ENCODE data around the gene SLCO1A2. TPM values are rescaled to one million over a fixed set of nuclear protein-coding genes. Genes with fewer than 3 reads are reported as not detected.
"Not testable (repeated sequence)": the region's sequence is repeated elsewhere in the genome, so short reads cannot be mapped to it uniquely, and the experiment has no call there.

The SLCO1A2 gene
- total and polyA plus RNA-seq, 2 of the 8 experiments (the other 6 are each of a cell fraction or from before 2014, with no cell fraction given): 2.9 to 5.1 TPM

- H2AFZ ChIP-seq (ENCODE audit: low read length); H3K79me2 ChIP-seq (ENCODE audit: control insufficient read depth in 1 of 2, insufficient read depth in 2 of 2, low read length in 2 of 2); H3K27ac ChIP-seq (ENCODE audit: low read depth, low read length); H3K4me2 ChIP-seq (ENCODE audit: insufficient read depth in 1 of 2, low read depth in 2 of 2, low read length in 2 of 2); H3K36me3 ChIP-seq (ENCODE audit: control insufficient read depth in 2 of 4, insufficient read depth in 4 of 4, low read length in 3 of 4); H2BK12ac ChIP-seq (ENCODE audit: low read depth, low read length); H3K79me1 ChIP-seq (ENCODE audit: low read depth, low read length); H3K23me2 ChIP-seq (ENCODE audit: low read depth, low read length); H3K14ac ChIP-seq (ENCODE audit: insufficient read length); H2BK120ac ChIP-seq (replicated peaks; ENCODE audit: low read depth, low read length); H3K4ac ChIP-seq (replicated peaks; ENCODE audit: insufficient read length, low read depth, low read length); H3K4me3 ChIP-seq (ENCODE audit: extremely low read depth in 1 of 4, insufficient read depth in 2 of 4, low read depth in 3 of 4, low read length in 4 of 4); H3K9ac ChIP-seq (replicated peaks in 1 of 4; ENCODE audit: extremely low read depth in 1 of 4, low read depth in 3 of 4, low read length in 3 of 4); H3K4me1 ChIP-seq (replicated peaks in 1 of 4; ENCODE audit: control insufficient read depth in 3 of 4, insufficient read depth in 4 of 4, low read length in 3 of 4); H4K8ac ChIP-seq (ENCODE audit: extremely low read depth, insufficient read depth, low read length); H3K18ac ChIP-seq (ENCODE audit: extremely low read depth, low read length); H3K27me3 ChIP-seq (replicated peaks in 1 of 4; ENCODE audit: control insufficient read depth in 3 of 4, extremely low read depth in 1 of 4, insufficient read depth in 3 of 4, low read length in 3 of 4); H3K56ac ChIP-seq (replicated peaks; ENCODE audit: insufficient read length, low read depth, low read length); FAIRE-seq; H4K20me1 ChIP-seq (replicated peaks in 1 of 2; ENCODE audit: control insufficient read depth in 1 of 2, insufficient read depth in 2 of 2, low read length in 2 of 2); H2BK20ac ChIP-seq (ENCODE audit: low read length); H2BK15ac ChIP-seq (ENCODE audit: low read length); H3K9me3 ChIP-seq (ENCODE audit: insufficient read depth in 2 of 2, low read depth in 1 of 2, low read length in 1 of 2); H4K5ac ChIP-seq (ENCODE audit: insufficient read length, low read depth, low read length); H2AK5ac ChIP-seq (ENCODE audit: low read depth, low read length); H2BK5ac ChIP-seq (ENCODE audit: low read depth, low read length); POLR2A ChIA-PET (ENCODE audit: partially characterized antibody); H4K91ac ChIP-seq (replicated peaks; ENCODE audit: insufficient read length, low read length); CTCF ChIA-PET (ENCODE audit: partially characterized antibody); DNase-seq (ENCODE audit: low read depth in 1 of 2, low spot score in 2 of 2); H3K23ac ChIP-seq (ENCODE audit: insufficient read length): not testable (repeated sequence)
- WGBS, 2 experiments (ENCODE audit: extremely low coverage in 1 of 2, insufficient coverage in 1 of 2, insufficient read length in 1 of 2, insufficient replicate concordance in 2 of 2, low coverage in 1 of 2, low lambda C conversion rate in 2 of 2, missing lambda C conversion rate in 1 of 2): 74% methylated on average over 10 of the region's 10 CpGs; no CpG with 5 or more reads in 1 of the 2 experiments
Measured at GRCh38 chr12:21360632-21361031, 25.9 kb upstream of the SLCO1A2 start.

Data from H1 (cell line).